Pancreas (tissue), 10 donors: ENCODE measurements around the gene GLT8D2. TPM values are rescaled to one million over a fixed set of nuclear protein-coding genes. Genes with fewer than 3 reads are reported as not detected.

Source experiments
- ATAC-seq, 4 donors: fragments of 200-7000 bp; cut with Tn5 transposase; one replicate each; pipeline versions ENCODE4 v1.8.0 to v1.9.1; 2020; ENCODE audit warnings: mild to moderate bottlenecking in 4 of 4, moderate library complexity in 4 of 4
- DNase-seq, 6 donors: peaks; one replicate each; pipeline ENCODE4 v3.0.0-alpha.2; 2020
- FAIRE-seq: peaks from 2 replicates; lab custom pipeline; 2012; peaks lifted over from hg19 to GRCh38; lab: Jason Lieb, UNC
- H3K27ac ChIP-seq, 4 donors: fragments of 200-600 bp; sonication (generic); 1 replicate in 3 of 4; 2 replicates in 1 of 4; pipeline versions ENCODE4 v1.5.0 to v1.8.0; 2020
- H3K27me3 ChIP-seq, 4 donors: fragments of 200-600 bp; one replicate each; pipeline ENCODE4 v1.8.0; 2021
- H3K36me3 ChIP-seq, 3 donors: fragments of 200-600 bp; sonication (generic) in 1 of 3; one replicate each; pipeline versions ENCODE4 v1.5.0 to v1.8.0; 2020 to 2021
- H3K4me1 ChIP-seq, 3 donors: fragments of 200-600 bp; one replicate each; pipeline ENCODE4 v1.8.0; 2021
- H3K4me3 ChIP-seq, 4 donors: fragments of 200-600 bp; sonication (generic) in 2 of 4; one replicate each; pipeline versions ENCODE4 v1.5.0 to v1.8.0; 2020 to 2021
- H3K9me3 ChIP-seq, 4 donors: fragments of 200-600 bp; one replicate each; pipeline ENCODE4 v1.8.0; 2021
- WGBS, 2 donors: extraction: QIAGEN DNeasy Blood & Tissue Kit; methylation state at CpG; one replicate each; pipeline ENCODE4 v1.1.7; 2013; 5-methylcytosine and 5-hydroxymethylcytosine counted together
- intact Hi-C, 3 donors: fragments of 100-400 bp; cut with DNase I; formaldehyde crosslinking; loops; one replicate each; pipeline versions ENCODE4 v1.11.1 to v1.14.2; 2022
- polyA plus RNA-seq, 2 donors: library from polyadenylated mRNA; stranded (reverse); fragments of 200-250 nt; gene quantifications; one replicate each; pipeline ENCODE4 v1.2.3, GENCODE V29; 2013
- total RNA-seq, 6 donors: library from RNA; stranded (reverse); fragmentation: NEBNext Ultra II Directional in 4 of 6; extraction: Animal tissue kit (Norgen Biotek cat#: 25700) in 4 of 6; gene quantifications; one replicate each; pipeline versions ENCODE4 v1.2.1 to v1.2.4, GENCODE V29; 2021 to 2023
- TF ChIP-seq, protein P1 (sequence below), 4 donors: fragments of 200-600 bp; sonication (generic) in 3 of 4; IDR thresholded peaks; one replicate each; pipeline versions ENCODE4 v1.5.0 to v1.8.0; 2021; ENCODE audit warnings: antibody characterized with exemption in 4 of 4
- donor health status: healthy with polysubstance abuse.
- donor health status: DM: no; HTN: no; CAD: no; lungs with moderate emphysema.
- donor health status: DM: no; HTN: no; CAD: no.
- donor health status: control.
- donor health status: control.
- donor health status: Bipolar disorder and iron deficiency.
- donor health status: DM: yes; HTN: yes; CAD: no.
- donor health status: DM: no; HTN: no; CAD: no.
- donor health status: DM: no; HTN: no; CAD: no.
- donor health status: DM: yes; HTN: yes; CAD: no.

The GLT8D2 gene
- total and polyA plus RNA-seq, 8 donors: 0.32 to 5.3 (median 2.3) TPM

DNA sequence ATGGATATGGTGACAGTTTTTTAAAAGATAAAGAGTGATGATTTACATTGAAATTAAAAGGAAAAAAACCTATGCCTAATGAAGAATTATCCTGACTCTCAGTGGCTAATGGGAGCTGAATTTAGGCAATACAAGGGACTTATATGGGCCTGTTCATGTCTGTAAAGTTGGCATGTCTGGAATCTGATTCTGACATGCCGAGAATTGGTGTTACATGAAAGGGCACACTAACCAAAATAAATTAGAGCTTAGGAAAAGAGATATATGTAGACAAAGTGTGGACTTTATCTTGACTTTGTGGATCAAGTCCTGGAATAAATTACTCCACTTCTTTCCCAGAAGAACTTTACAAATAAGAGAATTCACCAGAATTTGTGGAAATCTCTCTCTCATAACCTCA is 83.3 kb downstream of the GLT8D2 start:
- Histone ChIP-seq H3K4me3 (peak overlapping the region in 3 of 4 donors; percentile 67 to 97 (median 86)), H3K9me3 (no peaks in the 10 kb centered on the region), H3K4me1 (peaks cover 6 to 31% (median 9%) of the 10 kb centered on the region in 3 donors), H3K27ac (peak overlapping the region in 2 of 4 donors; percentile 94), H3K27me3 (no peaks in the 10 kb centered on the region), H3K36me3 (no peaks in the 10 kb centered on the region)
- no peak for ATAC-seq
- TF ChIP-seq, protein P1, sequence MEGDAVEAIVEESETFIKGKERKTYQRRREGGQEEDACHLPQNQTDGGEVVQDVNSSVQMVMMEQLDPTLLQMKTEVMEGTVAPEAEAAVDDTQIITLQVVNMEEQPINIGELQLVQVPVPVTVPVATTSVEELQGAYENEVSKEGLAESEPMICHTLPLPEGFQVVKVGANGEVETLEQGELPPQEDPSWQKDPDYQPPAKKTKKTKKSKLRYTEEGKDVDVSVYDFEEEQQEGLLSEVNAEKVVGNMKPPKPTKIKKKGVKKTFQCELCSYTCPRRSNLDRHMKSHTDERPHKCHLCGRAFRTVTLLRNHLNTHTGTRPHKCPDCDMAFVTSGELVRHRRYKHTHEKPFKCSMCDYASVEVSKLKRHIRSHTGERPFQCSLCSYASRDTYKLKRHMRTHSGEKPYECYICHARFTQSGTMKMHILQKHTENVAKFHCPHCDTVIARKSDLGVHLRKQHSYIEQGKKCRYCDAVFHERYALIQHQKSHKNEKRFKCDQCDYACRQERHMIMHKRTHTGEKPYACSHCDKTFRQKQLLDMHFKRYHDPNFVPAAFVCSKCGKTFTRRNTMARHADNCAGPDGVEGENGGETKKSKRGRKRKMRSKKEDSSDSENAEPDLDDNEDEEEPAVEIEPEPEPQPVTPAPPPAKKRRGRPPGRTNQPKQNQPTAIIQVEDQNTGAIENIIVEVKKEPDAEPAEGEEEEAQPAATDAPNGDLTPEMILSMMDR (IDR thresholded peaks at IDR 0.05): no peak
- intact Hi-C loops: no loop called here
- 12 to 16% methylated on average over 1 of the region's 1 CpG for WGBS, 2 donors
- FAIRE-seq: no peak
- no peak for DNase-seq

- peak; percentile 95 to 98 (median 96) for DNase-seq
- H3K4me1 ChIP-seq: peaks cover 6 to 29% (median 9%) of the 10 kb centered on the region in 3 donors
- H3K9me3 ChIP-seq: no peaks in the 10 kb centered on the region
- TF ChIP-seq, protein P1 (IDR thresholded peaks at IDR 0.05): no peak
- H3K27ac ChIP-seq: peak within 1 kb of the TSS; percentile 90 to 94 (median 92)
- peak within 1 kb of the TSS; percentile 67 to 97 (median 81) for H3K4me3 ChIP-seq
- intact Hi-C loops: no loop called here
- 4 to 5% methylated on average over 64 of the region's 64 CpGs for WGBS, 2 donors
- H3K36me3 ChIP-seq: no peaks in the 10 kb centered on the region
- H3K27me3 ChIP-seq: no peaks in the 10 kb centered on the region
- FAIRE-seq: no peak
- ATAC-seq: peak; percentile 96 to 99 (median 98)
These were observed 84.1 kb downstream of the GLT8D2 start, which contains the start of gene TDG for GRCh38 chr12:103965590-103966504. TDG (plus strand) TSS chr12:103965872; CDS start chr12:103966038, 166 bp downstream.

- H3K4me3 ChIP-seq: peak overlapping the region; percentile 67 to 97 (median 81)
- TF ChIP-seq, protein P1 (IDR thresholded peaks at IDR 0.05): no peak
- H3K27ac ChIP-seq: peak overlapping the region; percentile 90 to 94 (median 92)
- DNase-seq (no peak), ATAC-seq (peak in 1 of 4 donors; percentile 1), FAIRE-seq (no peak)
- H3K36me3 ChIP-seq: no peaks in the 10 kb centered on the region
- peaks cover 6 to 29% (median 9%) of the 10 kb centered on the region in 3 donors for H3K4me1 ChIP-seq
- no peaks in the 10 kb centered on the region for H3K27me3 ChIP-seq
- no peaks in the 10 kb centered on the region for H3K9me3 ChIP-seq
- intact Hi-C loops: no loop called here
- 0% methylated on average over 11 of the region's 11 CpGs for WGBS, 2 donors
These were observed 84.8 kb downstream of the GLT8D2 start for GRCh38 chr12:103965255-103965589.

DNA sequence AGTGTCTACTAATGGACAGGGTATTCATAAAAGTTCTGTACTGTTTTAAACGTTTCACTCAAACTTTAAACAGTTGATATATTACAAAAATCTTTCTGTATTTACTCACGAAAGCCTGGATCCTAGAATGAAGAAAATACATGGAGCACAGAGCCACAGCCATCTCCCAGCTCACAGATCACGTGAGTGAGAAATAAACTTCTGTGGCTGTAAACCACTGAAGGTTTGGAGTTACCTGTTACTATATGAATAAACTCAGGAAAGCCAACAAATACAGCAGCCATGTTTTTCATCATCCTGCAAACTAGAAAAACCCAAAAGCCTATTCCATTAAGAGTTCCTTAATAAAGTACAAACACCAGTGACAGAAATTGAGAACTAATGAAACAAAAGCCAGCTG is 85.2 kb downstream of the GLT8D2 start:
- Histone ChIP-seq H3K27me3 (no peaks in the 10 kb centered on the region), H3K4me1 (peaks cover 6 to 29% (median 9%) of the 10 kb centered on the region in 3 donors), H3K27ac (peak overlapping the region in 2 of 4 donors; percentile 90 to 94), H3K9me3 (no peaks in the 10 kb centered on the region), H3K36me3 (no peaks in the 10 kb centered on the region), H3K4me3 (peak overlapping the region; percentile 67 to 97 (median 81))
- FAIRE-seq (no peak), DNase-seq (no peak), ATAC-seq (no peak)
- TF ChIP-seq, protein P1 (IDR thresholded peaks at IDR 0.05): no peak
- intact Hi-C loops: no loop called here
- 9 to 14% methylated on average over 3 of the region's 3 CpGs for WGBS, 2 donors
